Astrocyte of the spinal cord (primary cell): ENCODE data around the gene FNDC7.

Experiments
- DNase-seq: peaks from one replicate; pipeline ENCODE4 v3.0.0; 2011; ENCODE audit warnings: low read depth, low spot score
- H3K4me3 ChIP-seq: 2 replicates; pipeline ENCODE4 v1.5.1; 2011; ENCODE audit warnings: low read depth, mild to moderate bottlenecking, low read length, moderate library complexity
- CTCF ChIP-seq: IDR thresholded peaks from 2 replicates; pipeline ENCODE4 v1.5.1; 2012; ENCODE audit warnings: low read depth, mild to moderate bottlenecking, low read length, inconsistent platforms
- in situ Hi-C: cut with HindIII; loops from 2 replicates; pipeline ENCODE4 v1.10.0; 2017; ENCODE audit warnings: low sequenced_read_pairs

Gene FNDC7

GRCh38 chr1:108708691-108709660 lies 3.7 kb upstream of the FNDC7 start:
- TF ChIP-seq CTCF: peak; percentile 10
- in situ Hi-C loops: no loop called here
- no peak overlapping the region for H3K4me3 ChIP-seq
- DNase-seq: no peak

- H3K4me3 ChIP-seq: no peak overlapping the region
- in situ Hi-C loops: no loop called here
- DNase-seq: no peak
- no peak for TF ChIP-seq CTCF
Measured at GRCh38 chr1:108715932-108716331, 3.2 kb downstream of the FNDC7 start.

GRCh38 chr1:108716437-108717230 lies 3.9 kb downstream of the FNDC7 start:
- TF ChIP-seq CTCF: no peak
- no peak overlapping the region for H3K4me3 ChIP-seq
- in situ Hi-C loops: no loop called here
- DNase-seq: no peak

GRCh38 chr1:108717774-108718316 lies 5.1 kb downstream of the FNDC7 start:
- in situ Hi-C loops: no loop called here
- H3K4me3 ChIP-seq: no peak overlapping the region
- DNase-seq: no peak
- TF ChIP-seq CTCF: no peak

GRCh38 chr1:108718927-108719655 lies 6.4 kb downstream of the FNDC7 start:
- in situ Hi-C loops: no loop called here
- TF ChIP-seq CTCF: no peak
- H3K4me3 ChIP-seq: no peak overlapping the region
- peak; percentile 18 for DNase-seq
